AML-193 (cell line): ENCODE data around the gene SNAI1.
"Not testable (repeated sequence)": the region's sequence is repeated elsewhere in the genome, so short reads cannot be mapped to it uniquely, and the experiment has no call there.

Experiments
- DNase-seq, 2 experiments: peaks; one replicate each; lab custom pipeline; 2025; lab: John Stamatoyannopoulos, UW

Gene SNAI1

GRCh38 chr20:49964964-49965780 is 17.6 kb upstream of the SNAI1 start:
- DNase-seq: peak; percentile 32 to 48

DNA sequence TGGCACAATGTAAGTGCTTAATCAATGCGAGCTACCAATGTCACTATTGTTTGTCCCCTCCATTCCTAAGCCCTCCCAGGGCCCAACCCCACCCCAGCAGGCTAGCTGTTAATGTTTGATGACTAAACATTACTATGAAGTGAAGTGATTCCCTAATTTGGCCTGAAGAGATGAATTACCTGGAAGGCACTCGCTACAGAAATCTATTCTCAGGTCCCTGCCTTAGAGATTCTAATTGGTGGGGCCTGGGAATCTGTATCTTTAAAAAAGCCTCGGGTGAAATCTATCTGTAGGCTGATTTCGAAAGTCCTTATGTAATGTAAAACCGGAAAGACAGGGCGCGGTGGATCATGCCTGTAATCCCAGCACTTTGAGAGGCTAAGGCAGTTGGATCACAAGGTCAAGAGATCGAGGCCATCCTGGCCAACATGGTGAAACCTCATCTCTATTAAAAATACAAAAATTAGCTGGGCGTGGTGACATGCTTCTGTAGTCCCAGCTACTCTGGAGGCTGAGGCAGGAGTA is 16.9 kb upstream of the SNAI1 start:
- no peak for DNase-seq

DNA sequence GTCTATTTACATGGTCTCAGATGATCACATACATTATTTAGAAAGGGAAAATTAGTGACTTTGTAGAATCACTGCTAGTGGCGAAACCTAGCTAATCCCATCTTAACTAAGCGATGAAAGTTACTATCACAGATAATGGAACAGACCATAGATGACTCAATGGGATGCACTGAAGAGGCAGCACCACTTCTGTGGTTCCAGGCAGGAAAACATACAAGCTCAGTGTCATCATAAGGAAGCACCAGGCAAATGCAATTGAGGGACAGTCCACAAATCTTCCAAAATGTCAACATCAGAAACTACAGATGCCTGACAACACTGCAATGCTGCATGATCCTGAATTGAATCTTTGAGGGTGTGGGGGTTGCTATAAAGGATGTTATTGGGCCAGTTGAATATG is 15.9 kb upstream of the SNAI1 start:
- no peak for DNase-seq

DNA sequence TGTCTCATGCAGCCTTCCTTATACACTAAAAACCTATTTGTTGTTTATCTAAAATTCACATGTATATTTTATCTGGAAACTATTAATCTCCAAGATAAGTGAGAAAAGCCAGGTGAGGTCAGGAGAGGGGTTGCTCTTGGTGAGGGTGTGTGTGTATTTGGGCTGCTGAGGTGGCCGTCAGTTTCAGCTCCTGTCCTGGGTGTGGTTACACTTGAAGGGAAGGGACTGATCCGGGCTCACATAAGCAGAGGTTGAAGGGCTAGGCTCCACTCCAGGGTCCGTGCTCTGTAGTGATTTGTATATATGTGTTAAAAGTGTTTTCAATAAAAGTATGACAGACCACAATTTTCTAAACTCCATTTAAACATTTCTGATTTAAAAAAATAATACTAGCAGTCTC is 13.5 kb upstream of the SNAI1 start:
- DNase-seq: no peak

DNA sequence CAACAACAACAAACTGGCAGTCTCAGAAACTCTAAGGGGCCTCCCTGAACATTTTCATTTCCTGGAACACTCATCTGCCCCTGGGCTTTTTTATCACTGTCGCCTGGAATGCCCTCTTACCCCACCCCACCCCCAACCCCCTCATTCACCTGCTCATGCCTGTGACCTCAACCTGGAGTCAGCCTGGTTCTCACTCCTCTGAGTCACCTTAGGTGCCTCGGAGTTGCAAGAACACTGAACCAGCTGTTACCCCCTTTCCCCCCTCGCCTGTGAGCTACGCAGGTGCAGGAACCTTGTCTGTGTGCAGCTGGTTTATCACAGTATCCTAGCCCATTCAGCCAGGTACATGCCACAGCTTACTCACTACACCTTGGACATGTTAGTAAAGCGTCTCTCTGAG is 12.8 kb upstream of the SNAI1 start:
- DNase-seq: no peak

GRCh38 chr20:49970498-49970897 is 12.3 kb upstream of the SNAI1 start:
- DNase-seq: no peak

DNA sequence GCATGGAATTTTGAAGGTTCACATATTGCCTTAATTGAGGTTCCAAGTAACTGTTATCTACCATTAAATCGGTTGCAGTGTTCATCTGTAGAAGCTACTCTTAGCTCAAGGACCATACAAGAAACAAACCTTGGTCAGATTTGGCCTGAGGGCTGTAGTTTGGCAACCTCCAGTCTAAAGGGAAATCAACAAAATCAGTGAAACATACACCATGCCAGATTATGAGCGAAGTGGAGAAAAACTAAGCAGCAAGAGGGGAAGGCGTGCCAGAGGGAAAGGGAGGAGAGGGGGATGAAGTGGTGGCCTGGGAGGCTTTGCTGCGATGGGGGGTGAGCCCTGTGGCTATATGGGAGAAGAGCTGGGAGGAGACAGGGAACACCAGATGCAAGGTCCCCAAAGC is 8.8 kb upstream of the SNAI1 start:
- no peak for DNase-seq

DNA sequence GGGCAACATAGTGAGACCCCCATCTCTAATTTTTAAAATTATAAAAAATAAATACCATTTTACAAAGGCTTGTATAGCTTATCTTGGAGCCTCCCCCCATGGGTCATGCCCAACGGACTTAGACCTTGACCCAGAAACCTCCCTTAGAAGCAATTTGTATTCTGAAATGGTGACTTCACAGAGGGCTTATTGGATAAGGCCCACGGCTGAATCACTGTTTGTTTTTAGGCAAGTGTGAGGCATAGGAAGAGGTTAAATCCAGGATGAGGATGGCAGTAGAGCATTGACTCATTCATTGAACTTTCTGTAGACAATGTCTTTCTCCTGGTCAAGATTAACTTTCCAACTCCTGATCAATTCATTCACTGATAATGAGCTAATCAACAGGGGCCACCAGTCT is 6.2 kb upstream of the SNAI1 start:
- DNase-seq: no peak

- not testable (repeated sequence) for DNase-seq
These were observed 5.0 kb upstream of the SNAI1 start for GRCh38 chr20:49977740-49978139.

DNA sequence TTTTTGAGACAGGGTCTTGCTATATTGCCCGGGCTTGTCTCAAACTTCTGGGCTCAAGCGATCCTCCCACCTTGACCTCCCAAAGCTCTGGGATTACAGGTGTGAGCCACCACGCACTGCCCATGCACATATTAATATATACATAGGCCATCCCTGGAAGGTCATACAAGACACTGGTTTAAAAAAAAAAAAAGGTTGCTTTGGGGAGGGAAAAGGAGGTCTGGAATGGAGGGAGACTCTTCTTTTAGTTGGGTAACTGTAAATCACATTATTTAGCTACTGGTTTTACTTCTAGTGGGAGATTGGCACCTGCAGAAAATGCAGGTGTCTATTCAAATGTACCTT is 4.1 kb upstream of the SNAI1 start:
- DNase-seq: no peak

GRCh38 chr20:49979030-49979832 is 3.5 kb upstream of the SNAI1 start:
- no peak for DNase-seq

GRCh38 chr20:49980140-49981008 is 2.4 kb upstream of the SNAI1 start:
- no peak for DNase-seq

GRCh38 chr20:49981218-49982071 is 1.3 kb upstream of the SNAI1 start:
- no peak for DNase-seq

- DNase-seq: no peak
These were observed 771 bp upstream of the SNAI1 start for GRCh38 chr20:49982072-49982345.

DNA sequence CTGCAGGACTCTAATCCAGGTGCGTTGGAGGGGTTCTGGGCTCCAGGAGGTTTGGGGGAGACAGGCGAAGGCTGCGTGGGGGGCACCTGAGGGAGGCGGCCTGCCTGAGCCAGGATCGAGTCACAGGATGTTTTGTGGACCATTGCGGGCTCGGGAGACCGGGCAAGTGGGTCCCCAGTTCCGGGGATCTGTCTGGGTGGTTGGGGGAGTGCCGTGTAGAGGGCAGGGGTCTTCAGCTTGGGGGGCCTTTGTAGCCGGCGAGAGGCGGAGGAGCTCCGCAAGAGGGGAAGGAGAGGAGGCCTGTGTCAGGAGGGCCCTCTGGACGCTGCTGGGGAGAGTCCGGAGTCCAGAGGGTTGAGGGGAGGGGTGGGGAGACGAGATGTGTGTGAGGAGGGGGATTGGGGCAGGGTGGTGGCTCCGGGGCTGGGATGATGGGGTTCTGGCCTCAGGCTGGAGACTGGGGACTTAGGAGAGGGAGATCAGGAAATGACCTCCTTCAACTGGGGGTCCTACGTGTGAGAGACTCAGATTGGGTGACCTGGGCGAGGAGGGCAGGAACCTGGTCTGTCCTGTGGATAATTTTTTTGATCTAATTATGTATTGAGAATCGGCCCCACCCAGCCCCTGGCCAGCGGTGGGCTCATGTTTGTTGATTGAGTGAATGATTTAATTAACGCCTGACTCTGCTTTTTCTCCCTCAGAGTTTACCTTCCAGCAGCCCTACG is 505 bp downstream of the SNAI1 start:
- DNase-seq: no peak

GRCh38 chr20:49983848-49984408 is 1.1 kb downstream of the SNAI1 start:
- no peak for DNase-seq

DNA sequence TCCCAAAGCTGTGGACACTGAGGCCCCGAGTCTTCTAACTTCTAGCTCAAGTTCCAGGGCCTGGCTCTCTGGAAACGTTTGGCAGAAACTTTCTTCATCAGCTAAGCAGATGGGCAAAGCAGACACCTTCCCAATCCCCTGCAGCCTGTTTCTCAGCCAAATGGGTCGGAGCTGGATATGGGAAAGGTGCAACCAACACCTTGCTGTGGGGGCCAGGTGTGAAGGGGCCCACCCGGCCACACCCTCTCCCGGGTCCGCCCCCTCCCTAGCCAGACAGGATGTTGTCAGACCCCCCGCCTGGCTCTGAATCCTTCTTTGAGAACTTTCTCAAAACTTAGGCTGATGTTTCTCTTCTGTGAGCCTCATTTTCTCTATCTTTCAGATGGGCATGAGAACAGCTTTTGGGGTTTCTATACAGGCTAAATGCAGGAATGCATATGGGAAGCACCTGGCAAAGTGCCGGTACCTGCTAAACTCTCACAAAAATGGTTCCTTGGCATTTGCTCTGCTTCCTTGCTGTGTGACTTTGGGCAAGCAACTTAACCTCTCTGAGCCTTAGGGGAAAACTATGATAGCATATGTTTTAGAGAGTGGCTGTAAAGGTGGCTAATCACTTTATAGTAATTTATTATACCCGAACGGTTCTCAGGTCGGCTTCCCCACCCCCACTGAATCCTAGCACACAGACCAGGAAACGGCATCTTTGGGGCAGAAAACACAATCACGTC is 1.8 kb downstream of the SNAI1 start:
- DNase-seq: no peak

DNA sequence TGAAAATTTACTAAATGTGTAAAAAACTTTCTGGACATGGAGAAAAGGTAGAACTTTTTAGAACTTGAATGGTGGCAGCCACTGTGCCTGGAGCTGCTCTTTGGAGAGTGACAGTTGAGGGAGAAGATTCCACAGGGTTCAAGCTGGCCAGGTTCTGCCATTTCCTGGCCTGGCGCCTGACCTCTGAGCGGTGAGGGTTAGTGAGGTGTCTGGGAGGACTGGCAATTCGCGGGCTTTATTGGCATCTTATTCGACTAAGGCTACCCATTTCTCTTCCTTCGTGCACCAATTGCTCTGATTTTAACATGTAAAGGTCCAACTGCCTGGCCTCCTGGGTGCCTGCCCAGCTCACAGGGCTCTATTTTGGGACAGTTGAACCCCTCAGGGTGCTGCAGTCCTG is 2.4 kb downstream of the SNAI1 start:
- no peak for DNase-seq

DNA sequence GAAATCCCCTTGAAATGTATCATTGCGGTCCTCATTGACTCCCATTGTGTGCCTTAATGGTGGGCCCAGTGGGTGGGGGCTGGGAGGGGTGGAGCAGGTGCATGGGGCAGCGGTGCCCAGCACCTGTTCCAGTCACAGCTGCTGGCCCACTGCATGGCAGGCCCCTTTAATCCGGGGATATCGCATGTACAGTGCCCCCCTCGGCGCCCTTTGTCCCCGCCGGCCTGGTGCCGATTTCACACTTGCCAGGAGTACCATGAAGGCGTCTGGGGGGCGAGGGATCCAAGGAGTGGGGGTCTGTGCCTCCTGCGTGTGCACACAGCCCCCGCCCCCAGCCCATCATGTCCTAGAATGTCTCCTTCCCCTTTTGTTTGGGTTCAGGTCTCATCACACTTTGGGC is 2.8 kb downstream of the SNAI1 start:
- no peak for DNase-seq

DNA sequence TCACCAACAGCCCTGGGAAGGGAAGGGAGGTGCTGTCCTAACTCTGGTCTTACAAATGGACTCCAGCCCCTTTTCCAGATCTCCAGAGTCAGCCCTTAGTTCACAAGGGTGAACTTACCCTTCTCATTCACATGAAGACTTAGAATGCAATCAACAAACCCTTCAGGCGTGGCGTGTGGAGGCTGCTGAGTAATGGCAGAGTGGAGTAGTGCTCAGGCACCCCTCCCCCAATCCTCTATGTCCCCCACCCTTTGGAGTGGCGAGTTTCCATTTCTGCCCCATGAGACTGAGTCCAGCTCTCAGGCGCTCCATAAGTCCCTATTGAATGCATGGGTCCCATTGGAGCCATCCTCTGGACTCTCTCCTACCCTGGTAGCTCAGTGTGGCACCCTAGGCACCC is 3.3 kb downstream of the SNAI1 start:
- DNase-seq: no peak
